SK-N-SH (cell line): ENCODE results near the gene PWWP2B. TPM values are rescaled to one million over a fixed set of nuclear protein-coding genes. Genes with fewer than 3 reads are reported as not detected.

Experiments used
- CTCF ChIA-PET: fragments of 300-600, 350-600 bp; formaldehyde crosslinking; extraction: SDS; loops from one replicate; lab custom pipeline; 2021; lab: Yijun Ruan, JAX
- POLR2A ChIA-PET: fragments of 350-600 bp; sonication (Branson Sonifier 250); formaldehyde crosslinking; extraction: SDS; loops from one replicate; lab custom pipeline; 2020; ENCODE audit warnings: antibody characterized with exemption, inconsistent platforms; lab: Yijun Ruan, JAX
- DNase-seq: peaks from one replicate; pipeline ENCODE4 v3.0.0; 2012
- H2AFZ ChIP-seq: fragments of 200-600 bp; sonication (generic); 2 replicates; pipeline ENCODE4 v1.8.1; 2016; ENCODE audit warnings: antibody characterized with exemption, mild to moderate bottlenecking, low read depth
- H3F3A ChIP-seq: fragments of 200-600 bp; sonication (generic); replicated peaks from 2 replicates; pipeline ENCODE3; 2016; ENCODE audit warnings: antibody characterized with exemption, mild to moderate bottlenecking; ENCODE audit not compliant: insufficient read depth
- H3K27ac ChIP-seq, 2 experiments: fragments of 200-500 bp in 1 of 2; fragments of 200-600 bp in 1 of 2; sonication (Bioruptor generic) in 1 of 2; sonication (generic), shearing (Covaris generic) in 1 of 2; 2 replicates each; pipeline versions ENCODE4 v1.5.1 to v1.6.1; 2014 to 2016; ENCODE audit warnings: low read depth in 2 of 2, inconsistent platforms in 1 of 2, low read length in 1 of 2, mild to moderate bottlenecking in 1 of 2, mixed read lengths in 1 of 2
- H3K27me3 ChIP-seq: fragments of 200-600 bp; sonication (generic), shearing (Covaris generic); 2 replicates; pipeline ENCODE4 v1.6.1; 2016; ENCODE audit warnings: mixed run types; ENCODE audit not compliant: insufficient read depth
- H3K36me3 ChIP-seq, 2 experiments: fragments of 200-500 bp in 1 of 2; fragments of 200-600 bp in 1 of 2; sonication (Bioruptor generic) in 1 of 2; sonication (generic) in 1 of 2; replicated peaks in 1 of 2; 2 replicates each; pipeline versions ENCODE3 to v1.5.1; 2014 to 2016; ENCODE audit warnings: low read length in 1 of 2, mild to moderate bottlenecking in 1 of 2; ENCODE audit not compliant: insufficient read depth in 2 of 2, control insufficient read depth in 1 of 2
- H3K4me1 ChIP-seq, 2 experiments: fragments of 200-500 bp in 1 of 2; fragments of 200-600 bp in 1 of 2; sonication (Bioruptor generic) in 1 of 2; sonication (generic), shearing (Covaris generic) in 1 of 2; 2 replicates each; pipeline versions ENCODE4 v1.5.1 to v1.6.1; 2014 to 2016; ENCODE audit warnings: low read depth in 1 of 2, low read length in 1 of 2, mixed run types in 1 of 2; ENCODE audit not compliant: insufficient read depth in 2 of 2, control insufficient read depth in 1 of 2
- H3K4me2 ChIP-seq: fragments of 200-600 bp; sonication (generic), shearing (Covaris generic); 2 replicates; pipeline ENCODE4 v1.6.1; 2017; ENCODE audit warnings: mixed run types
- H3K4me3 ChIP-seq, 2 experiments: fragments of 200-500 bp in 1 of 2; fragments of 200-600 bp in 1 of 2; sonication (Bioruptor generic) in 1 of 2; sonication (generic), shearing (Covaris generic) in 1 of 2; 2 replicates each; pipeline versions ENCODE4 v1.5.1 to v1.8.1; 2014 to 2016; ENCODE audit warnings: low read depth in 2 of 2, inconsistent platforms in 1 of 2, low read length in 1 of 2, mild to moderate bottlenecking in 1 of 2, mixed read lengths in 1 of 2, moderate library complexity in 1 of 2
- H3K79me2 ChIP-seq: fragments of 200-600 bp; sonication (generic); 2 replicates; pipeline ENCODE4 v1.8.1; 2017; ENCODE audit warnings: mild to moderate bottlenecking; ENCODE audit not compliant: insufficient read depth
- H3K9ac ChIP-seq: fragments of 200-600 bp; sonication (generic); 2 replicates; pipeline ENCODE4 v1.6.1; 2017; ENCODE audit warnings: mixed run types
- H3K9me2 ChIP-seq: fragments of 200-600 bp; sonication (generic); 2 replicates; pipeline ENCODE4 v1.6.1; 2017; ENCODE audit warnings: mixed run types
- H3K9me3 ChIP-seq: fragments of 200-600 bp; sonication (generic); 2 replicates; pipeline ENCODE4 v1.6.1; 2017; ENCODE audit warnings: mixed run types, mild to moderate bottlenecking, moderate library complexity
- H4K20me1 ChIP-seq: fragments of 200-600 bp; sonication (generic); 2 replicates; pipeline ENCODE4 v1.6.1; 2017; ENCODE audit warnings: mild to moderate bottlenecking, mixed run types; ENCODE audit not compliant: insufficient read depth
- CTCF ChIP-seq: fragments of 200-600 bp; sonication (generic); IDR thresholded peaks from 2 replicates; pipeline ENCODE4 v1.6.1; 2017; ENCODE audit warnings: antibody characterized with exemption, mild to moderate bottlenecking, moderate library complexity
- FOSL2 ChIP-seq: IDR thresholded peaks from 2 replicates; pipeline ENCODE4 v1.4.0; 2012; ENCODE audit warnings: low read depth, mild to moderate bottlenecking, moderate library complexity, borderline replicate concordance
- FOXM1 ChIP-seq: IDR thresholded peaks from 2 replicates; pipeline ENCODE4 v1.4.0; 2012; ENCODE audit warnings: low read depth, mild to moderate bottlenecking
- GATA2 ChIP-seq: sonication (generic); formaldehyde crosslinking; IDR thresholded peaks from 2 replicates; pipeline ENCODE4 v1.5.0; 2020; ENCODE audit warnings: mild to moderate bottlenecking, missing genetic modification reagents
- IRF3 ChIP-seq: fragments of 150-350 bp; IDR thresholded peaks from 2 replicates; pipeline ENCODE4 v1.6.1; 2016; ENCODE audit warnings: mild to moderate bottlenecking, low read depth, low read length
- JUND ChIP-seq: IDR thresholded peaks from 2 replicates; pipeline ENCODE4 v1.4.0; 2012
- MAX ChIP-seq: IDR thresholded peaks from 2 replicates; pipeline ENCODE4 v1.4.0; 2012; ENCODE audit warnings: low read depth
- MXI1 ChIP-seq: IDR thresholded peaks from 2 replicates; pipeline ENCODE4 v1.6.1; 2012; ENCODE audit warnings: mild to moderate bottlenecking, low read depth, low read length, improper control_type of control experiment
- NFIC ChIP-seq: IDR thresholded peaks from 2 replicates; pipeline ENCODE4 v1.4.0; 2012; ENCODE audit warnings: borderline replicate concordance
- NRF1 ChIP-seq: IDR thresholded peaks from 2 replicates; pipeline ENCODE4 v1.6.1; 2012; ENCODE audit warnings: low read depth, mild to moderate bottlenecking, low read length
- POLR2AphosphoS5 ChIP-seq: IDR thresholded peaks from 2 replicates; pipeline ENCODE4 v1.6.1; 2012; ENCODE audit warnings: low read depth, low read length
- RAD21 ChIP-seq: IDR thresholded peaks from 2 replicates; pipeline ENCODE4 v1.6.1; 2012; ENCODE audit warnings: mild to moderate bottlenecking, low read length
- RCOR1 ChIP-seq: fragments of 150-350 bp; IDR thresholded peaks from 2 replicates; pipeline ENCODE4 v1.6.1; 2017; ENCODE audit warnings: antibody characterized with exemption, low read length
- RXRA ChIP-seq: IDR thresholded peaks from 2 replicates; pipeline ENCODE4 v1.4.0; 2012; ENCODE audit warnings: low read depth, mild to moderate bottlenecking, borderline replicate concordance
- SIN3A ChIP-seq: IDR thresholded peaks from 2 replicates; pipeline ENCODE4 v1.6.1; 2012; ENCODE audit warnings: low read depth, mild to moderate bottlenecking, low read length, moderate library complexity, borderline replicate concordance
- SMC3 ChIP-seq: IDR thresholded peaks from 2 replicates; pipeline ENCODE4 v1.6.1; 2012; ENCODE audit warnings: low read depth, low read length, improper control_type of control experiment
- TCF12 ChIP-seq: IDR thresholded peaks from 2 replicates; pipeline ENCODE4 v1.4.0; 2012
- USF1 ChIP-seq: IDR thresholded peaks from 2 replicates; pipeline ENCODE4 v1.4.0; 2012; ENCODE audit warnings: low read depth, borderline replicate concordance
- USF2 ChIP-seq: fragments of 150-350 bp; IDR thresholded peaks from 2 replicates; pipeline ENCODE4 v1.6.1; 2017; ENCODE audit warnings: antibody characterized with exemption, low read length, low read depth, borderline replicate concordance
- ZBTB33 ChIP-seq: IDR thresholded peaks from 2 replicates; pipeline ENCODE4 v1.4.0; 2012; ENCODE audit warnings: low read depth, borderline replicate concordance
- WGBS: methylation state at CpG from one replicate; pipeline ENCODE4 v1.1.6; 2017; ENCODE audit warnings: low lambda C conversion rate; 5-methylcytosine and 5-hydroxymethylcytosine counted together
- polyA plus RNA-seq, 3 experiments: library from polyadenylated mRNA; depleted of rRNA; stranded (reverse); fragments of >200 nt; gene quantifications; 2 replicates each; pipeline ENCODE4 v1.2.3, GENCODE V29; 2012

The PWWP2B gene
- polyA plus RNA-seq, 1 of the 3 experiments (the other 2 are of a cell fraction) = 2.4 TPM

GRCh38 chr10:132420469-132420980, 23.5 kb downstream of the PWWP2B start:
- Histone ChIP-seq H3K27me3 (no peaks in the 10 kb centered on the region), H4K20me1 (no peaks in the 10 kb centered on the region), H3K4me2 (no peak overlapping the region), H3K9ac (no peak overlapping the region), H3K4me3 (no peak overlapping the region), H3K9me3 (no peaks in the 10 kb centered on the region), H3K79me2 (no peaks in the 10 kb centered on the region), H3K27ac (no peak overlapping the region), H2AFZ (no peak overlapping the region), H3F3A (no peaks in the 10 kb centered on the region), H3K36me3 (no peaks in the 10 kb centered on the region), H3K4me1 (peaks cover 8 to 42% of the 10 kb centered on the region in 2 experiments; a peak in 2 of 4 replicates), H3K9me2 (no peaks in the 10 kb centered on the region)
- ChIA-PET CTCF (interaction anchor here (1.8 to 2.0 kb wide), 2 partner anchors 11 to 23 kb away, joined by 6 read pairs; no protein-coding TSS in a partner anchor), POLR2A (no interaction called here)
- WGBS = 76% methylated on average over 6 of the region's 8 CpGs
- no peak for TF ChIP-seq USF1
- no peak for TF ChIP-seq POLR2AphosphoS5
- no peak for TF ChIP-seq RAD21
- TF ChIP-seq TCF12 = no peak
- TF ChIP-seq SIN3A = no peak
- TF ChIP-seq IRF3 = no peak
- TF ChIP-seq NRF1 = no peak
- TF ChIP-seq GATA2 (CRISPR knock-in tag) = no peak
- no peak for TF ChIP-seq RXRA
- no peak for TF ChIP-seq FOSL2
- TF ChIP-seq USF2 = no peak
- no peak for TF ChIP-seq NFIC
- TF ChIP-seq ZBTB33 = no peak
- no peak for TF ChIP-seq SMC3
- no peak for TF ChIP-seq JUND
- TF ChIP-seq RCOR1 = no peak
- TF ChIP-seq CTCF = no peak
- TF ChIP-seq MXI1 = no peak
- TF ChIP-seq FOXM1 = no peak
- no peak for TF ChIP-seq MAX
- no peak for DNase-seq
